Amygdala (tissue), 56 donors: ENCODE results near the gene GAB3.
A peak's percentile ranks its signal among the peaks of the same experiment; 100 is the strongest.
"Not testable (repeated sequence)": the region's sequence is repeated elsewhere in the genome, so short reads cannot be mapped to it uniquely, and the experiment has no call there.

ENCODE experiments used
- DNase-seq, 56 donors: peaks; one replicate each; lab custom pipeline; 2025; lab: John Stamatoyannopoulos, UW

Gene GAB3

GRCh38 chrX:154727418-154727817, 23.5 kb downstream of the GAB3 start:
- no peak for DNase-seq

- DNase-seq = no peak
Measured at GRCh38 chrX:154724993-154725756, 25.7 kb downstream of the GAB3 start.

GRCh38 chrX:154721155-154721554, 29.7 kb downstream of the GAB3 start:
- no peak for DNase-seq

GRCh38 chrX:154720067-154720466, 30.8 kb downstream of the GAB3 start:
- DNase-seq = no peak

- no peak for DNase-seq
Measured at GRCh38 chrX:154719132-154719675, 31.7 kb downstream of the GAB3 start.

- no peak for DNase-seq
Measured at GRCh38 chrX:154718616-154719015, 32.3 kb downstream of the GAB3 start.

GRCh38 chrX:154717824-154718223, 33.1 kb downstream of the GAB3 start:
- no peak for DNase-seq

- DNase-seq = no peak
Measured at GRCh38 chrX:154715825-154716224, 35.1 kb downstream of the GAB3 start.

- DNase-seq = peak in 15 of 56 donors; percentile 1 to 66 (median 16)
Measured at GRCh38 chrX:154714925-154715324, 36.0 kb downstream of the GAB3 start.

GRCh38 chrX:154712781-154713740, 37.8 kb downstream of the GAB3 start:
- no peak for DNase-seq

- no peak for DNase-seq
Measured at GRCh38 chrX:154711264-154711663, 39.6 kb downstream of the GAB3 start.

GRCh38 chrX:154710309-154710708, 40.6 kb downstream of the GAB3 start:
- DNase-seq = no peak

- no peak for DNase-seq
Measured at GRCh38 chrX:154698630-154699248, 52.1 kb downstream of the GAB3 start.

- no peak for DNase-seq
Measured at GRCh38 chrX:154696676-154697045, 54.2 kb downstream of the GAB3 start.

- DNase-seq = peak in 1 of 56 donors; percentile 1
Measured at GRCh38 chrX:154695911-154696675, 54.8 kb downstream of the GAB3 start.

- no peak for DNase-seq
Measured at GRCh38 chrX:154693394-154693793, 57.5 kb downstream of the GAB3 start.

- DNase-seq = not testable (repeated sequence)
Measured at GRCh38 chrX:154690438-154690837, 60.4 kb downstream of the GAB3 start.

GRCh38 chrX:154672084-154672483, 78.8 kb downstream of the GAB3 start:
- not testable (repeated sequence) for DNase-seq

GRCh38 chrX:154670848-154671247, 80.0 kb downstream of the GAB3 start:
- not testable (repeated sequence) for DNase-seq

GRCh38 chrX:154661899-154662298, 89.0 kb downstream of the GAB3 start:
- DNase-seq = no peak
